GM23338 (cell line): Measurements from ENCODE around the gene SUSD2. TPM values are rescaled to one million over a fixed set of nuclear protein-coding genes. Genes with fewer than 3 reads are reported as not detected.

Experiments used
- ATAC-seq: fragments of 200-7000 bp; cut with Tn5 transposase; 3 replicates; pipeline ENCODE4 v1.9.1; 2020
- DNase-seq: peaks from one replicate; pipeline ENCODE4 v3.0.0-alpha.2; 2015; ENCODE audit warnings: low spot score
- H2AFZ ChIP-seq: fragments of 200-600 bp; sonication (generic); 2 replicates; pipeline ENCODE4 v1.8.0; 2016; ENCODE audit warnings: antibody characterized with exemption, mild to moderate bottlenecking, moderate library complexity
- H3F3A ChIP-seq: fragments of 200-600 bp; sonication (generic); replicated peaks from 2 replicates; pipeline ENCODE4 v1.8.0; 2017; ENCODE audit warnings: antibody characterized with exemption, mixed run types, low read depth
- H3K27ac ChIP-seq: fragments of 200-600 bp; sonication (generic); 2 replicates; pipeline ENCODE4 v1.6.1; 2016; ENCODE audit warnings: low read depth
- H3K27me3 ChIP-seq: fragments of 200-600 bp; sonication (generic); 2 replicates; pipeline ENCODE4 v1.8.0; 2016; ENCODE audit warnings: mild to moderate bottlenecking, mixed run types, moderate library complexity; ENCODE audit not compliant: insufficient read depth
- H3K36me3 ChIP-seq: fragments of 200-600 bp; sonication (generic); 2 replicates; pipeline ENCODE4 v1.8.0; 2016; ENCODE audit warnings: mild to moderate bottlenecking; ENCODE audit not compliant: insufficient read depth
- H3K4me1 ChIP-seq: fragments of 200-600 bp; sonication (generic); 2 replicates; pipeline ENCODE4 v1.8.0; 2016; ENCODE audit warnings: mild to moderate bottlenecking, moderate library complexity; ENCODE audit not compliant: insufficient read depth
- H3K4me2 ChIP-seq: fragments of 200-600 bp; sonication (generic); 2 replicates; pipeline ENCODE4 v1.7.1; 2017; ENCODE audit warnings: mixed run types
- H3K4me3 ChIP-seq: fragments of 200-600 bp; sonication (generic); 2 replicates; pipeline ENCODE4 v1.6.1; 2016; ENCODE audit warnings: mixed run types
- H3K79me2 ChIP-seq: fragments of 200-600 bp; sonication (generic); replicated peaks from 2 replicates; pipeline ENCODE4 v1.8.0; 2017; ENCODE audit warnings: mild to moderate bottlenecking; ENCODE audit not compliant: insufficient read depth
- H3K9me2 ChIP-seq: fragments of 200-600 bp; sonication (generic); 2 replicates; pipeline ENCODE4 v1.8.0; 2017; ENCODE audit not compliant: insufficient read depth
- H4K20me1 ChIP-seq: fragments of 200-600 bp; sonication (generic); replicated peaks from 2 replicates; pipeline ENCODE4 v1.8.0; 2017; ENCODE audit warnings: mild to moderate bottlenecking; ENCODE audit not compliant: insufficient read depth
- H3K27ac Mint-ChIP-seq: 2 replicates; pipeline ENCODE4 v1.8.0; 2020; ENCODE audit warnings: inconsistent platforms, mild to moderate bottlenecking, moderate library complexity, mixed read lengths
- H3K27me3 Mint-ChIP-seq: 3 replicates; pipeline ENCODE4 v1.8.0; 2022; ENCODE audit warnings: low read depth, mild to moderate bottlenecking, moderate library complexity, mixed read lengths, inconsistent platforms; ENCODE audit not compliant: insufficient read depth, poor library complexity
- H3K36me3 Mint-ChIP-seq: 3 replicates; pipeline ENCODE4 v1.8.0; 2021; ENCODE audit warnings: low read depth, mild to moderate bottlenecking, inconsistent platforms, moderate library complexity, mixed read lengths
- H3K4me1 Mint-ChIP-seq: 3 replicates; pipeline ENCODE4 v1.8.0; 2020; ENCODE audit warnings: mild to moderate bottlenecking, inconsistent platforms, mixed read lengths
- H3K4me3 Mint-ChIP-seq: 3 replicates; pipeline ENCODE4 v1.8.0; 2021; ENCODE audit warnings: moderate library complexity, mild to moderate bottlenecking, inconsistent platforms, mixed read lengths
- H3K9me3 Mint-ChIP-seq: 3 replicates; pipeline ENCODE4 v1.8.0; 2020; ENCODE audit warnings: moderate library complexity, mild to moderate bottlenecking, inconsistent platforms, mixed read lengths
- CREB1 ChIP-seq: fragments of 250-450 bp; sonication (Bioruptor Pico); IDR thresholded peaks from 2 replicates; pipeline ENCODE4 v1.5.0; 2020; ENCODE audit warnings: low read depth, mild to moderate bottlenecking, moderate library complexity
- CTCF ChIP-seq, 2 experiments: fragments of 200-600 bp in 1 of 2; sonication (generic) in 1 of 2; conservative IDR thresholded peaks; 2 replicates each; pipeline versions ENCODE4 v1.5.1 to v1.6.1; 2016 to 2017; ENCODE audit warnings: antibody characterized with exemption in 2 of 2, low read depth in 2 of 2, mild to moderate bottlenecking in 2 of 2, moderate library complexity in 1 of 2
- ETS1 ChIP-seq: IDR thresholded peaks from 2 replicates; pipeline ENCODE4 v1.6.1; 2016; ENCODE audit warnings: antibody characterized with exemption
- EZH2 ChIP-seq: fragments of 200-600 bp; sonication (generic); IDR thresholded peaks from one replicate; pipeline ENCODE4 v1.8.0; 2017; ENCODE audit warnings: antibody characterized with exemption, mild to moderate bottlenecking, low read depth; ENCODE audit not compliant: unreplicated experiment
- EZH2phosphoT487 ChIP-seq: fragments of 200-600 bp; sonication (generic); IDR thresholded peaks from one replicate; pipeline ENCODE4 v1.8.1; 2018; ENCODE audit warnings: antibody characterized with exemption; ENCODE audit not compliant: unreplicated experiment
- JUNB ChIP-seq: IDR thresholded peaks from one replicate; pipeline ENCODE4 v1.6.1; 2016; ENCODE audit warnings: antibody characterized with exemption; ENCODE audit not compliant: unreplicated experiment
- NANOG ChIP-seq: IDR thresholded peaks from 2 replicates; pipeline ENCODE4 v1.6.1; 2016; ENCODE audit warnings: antibody characterized with exemption, borderline replicate concordance
- POLR2AphosphoS5 ChIP-seq: IDR thresholded peaks from 2 replicates; pipeline ENCODE4 v1.6.1; 2016; ENCODE audit warnings: antibody characterized with exemption, low read depth
- STAT1 ChIP-seq: IDR thresholded peaks from one replicate; pipeline ENCODE4 v1.6.1; 2016; ENCODE audit warnings: antibody characterized with exemption; ENCODE audit not compliant: unreplicated experiment
- ZNF114 ChIP-seq: fragments of 250-450 bp; sonication (Bioruptor Pico); IDR thresholded peaks from 2 replicates; pipeline ENCODE4 v1.5.0; 2020; ENCODE audit warnings: mild to moderate bottlenecking, moderate library complexity
- ZNF331 ChIP-seq: fragments of 250-450 bp; sonication (Bioruptor Pico); IDR thresholded peaks from 2 replicates; pipeline ENCODE4 v1.5.0; 2020; ENCODE audit warnings: low read depth, mild to moderate bottlenecking, moderate library complexity
- ZNF462 ChIP-seq: fragments of 250-450 bp; sonication (Bioruptor Pico); IDR thresholded peaks from 2 replicates; pipeline ENCODE4 v1.5.0; 2020; ENCODE audit warnings: mild to moderate bottlenecking, moderate library complexity
- polyA plus RNA-seq: library from polyadenylated mRNA; unstranded; fragments of >200 nt; fragmentation: Nextera tagmentation; extraction: Ambion mirVana; gene quantifications from 2 replicates; pipeline ENCODE4 v1.2.1, GENCODE V29; 2016
- total RNA-seq: library from RNA; depleted of rRNA; stranded (reverse); fragments of >200 nt; shearing (Covaris generic); gene quantifications from 2 replicates; pipeline ENCODE4 v1.2.3, GENCODE V29; 2014
- TF ChIP-seq, protein P1 (sequence below): IDR thresholded peaks from one replicate; pipeline ENCODE4 v1.6.1; 2018; ENCODE audit warnings: antibody characterized with exemption; ENCODE audit not compliant: unreplicated experiment

Gene SUSD2
- total and polyA plus RNA-seq, 2 experiments from 2014 or later, result 0.74 to 2.1 TPM

DNA sequence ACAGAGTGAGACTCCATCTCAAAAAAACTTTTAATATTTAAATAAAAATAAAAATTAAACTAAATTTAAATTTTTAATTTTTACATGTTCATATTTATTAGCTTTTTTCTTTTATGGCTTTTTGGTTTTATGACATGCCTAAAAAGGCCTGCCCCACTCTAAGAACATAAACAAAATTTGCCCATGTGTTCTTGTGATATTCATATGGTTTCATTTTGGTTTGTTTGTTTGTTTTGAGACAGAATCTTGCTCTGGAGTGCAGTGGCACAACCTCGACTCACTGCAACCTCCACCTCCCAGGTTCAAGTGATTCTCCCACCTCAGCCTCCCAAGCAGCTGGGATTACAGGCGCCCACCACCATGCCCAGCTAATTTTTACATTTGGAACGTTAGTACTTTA, 27.7 kb downstream of the SUSD2 start:
- no peak overlapping the region for H3K27ac Mint-ChIP-seq
- peaks cover 18% of the 10 kb centered on the region for H3K9me3 Mint-ChIP-seq
- no peaks in the 10 kb centered on the region; the same call in 1 of the 2 replicates for H3K36me3 ChIP-seq
- H4K20me1 ChIP-seq, result no peaks in the 10 kb centered on the region
- H3K4me3 ChIP-seq, result no peak overlapping the region
- peaks cover 20% of the 10 kb centered on the region for H3K4me1 Mint-ChIP-seq
- no peak for DNase-seq
- H3K36me3 Mint-ChIP-seq, result peaks cover 14% of the 10 kb centered on the region
- H3K27ac ChIP-seq, result no peak overlapping the region
- H3K27me3 ChIP-seq, result no peaks in the 10 kb centered on the region
- no peak overlapping the region for H3K4me3 Mint-ChIP-seq
- no peaks in the 10 kb centered on the region for H3K79me2 ChIP-seq
- no peak for TF ChIP-seq ZNF114 (CRISPR knock-in tag)
- TF ChIP-seq EZH2phosphoT487, result no peak
- no peak for TF ChIP-seq JUNB
- no peak for TF ChIP-seq EZH2
- no peak for TF ChIP-seq ZNF462 (CRISPR knock-in tag)
- no peak for TF ChIP-seq ETS1
- TF ChIP-seq CTCF (conservative IDR thresholded peaks at IDR 0.05; ENCODE audit: low read depth in 2 of 2), result no peak
- no peak for TF ChIP-seq ZNF331
- no peak for TF ChIP-seq STAT1
- TF ChIP-seq POLR2AphosphoS5, result no peak
- TF ChIP-seq CREB1 (CRISPR knock-in tag), result no peak
- TF ChIP-seq, protein P1, sequence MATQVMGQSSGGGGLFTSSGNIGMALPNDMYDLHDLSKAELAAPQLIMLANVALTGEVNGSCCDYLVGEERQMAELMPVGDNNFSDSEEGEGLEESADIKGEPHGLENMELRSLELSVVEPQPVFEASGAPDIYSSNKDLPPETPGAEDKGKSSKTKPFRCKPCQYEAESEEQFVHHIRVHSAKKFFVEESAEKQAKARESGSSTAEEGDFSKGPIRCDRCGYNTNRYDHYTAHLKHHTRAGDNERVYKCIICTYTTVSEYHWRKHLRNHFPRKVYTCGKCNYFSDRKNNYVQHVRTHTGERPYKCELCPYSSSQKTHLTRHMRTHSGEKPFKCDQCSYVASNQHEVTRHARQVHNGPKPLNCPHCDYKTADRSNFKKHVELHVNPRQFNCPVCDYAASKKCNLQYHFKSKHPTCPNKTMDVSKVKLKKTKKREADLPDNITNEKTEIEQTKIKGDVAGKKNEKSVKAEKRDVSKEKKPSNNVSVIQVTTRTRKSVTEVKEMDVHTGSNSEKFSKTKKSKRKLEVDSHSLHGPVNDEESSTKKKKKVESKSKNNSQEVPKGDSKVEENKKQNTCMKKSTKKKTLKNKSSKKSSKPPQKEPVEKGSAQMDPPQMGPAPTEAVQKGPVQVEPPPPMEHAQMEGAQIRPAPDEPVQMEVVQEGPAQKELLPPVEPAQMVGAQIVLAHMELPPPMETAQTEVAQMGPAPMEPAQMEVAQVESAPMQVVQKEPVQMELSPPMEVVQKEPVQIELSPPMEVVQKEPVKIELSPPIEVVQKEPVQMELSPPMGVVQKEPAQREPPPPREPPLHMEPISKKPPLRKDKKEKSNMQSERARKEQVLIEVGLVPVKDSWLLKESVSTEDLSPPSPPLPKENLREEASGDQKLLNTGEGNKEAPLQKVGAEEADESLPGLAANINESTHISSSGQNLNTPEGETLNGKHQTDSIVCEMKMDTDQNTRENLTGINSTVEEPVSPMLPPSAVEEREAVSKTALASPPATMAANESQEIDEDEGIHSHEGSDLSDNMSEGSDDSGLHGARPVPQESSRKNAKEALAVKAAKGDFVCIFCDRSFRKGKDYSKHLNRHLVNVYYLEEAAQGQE, result no peak
- no peak for TF ChIP-seq NANOG
- H3K9me2 ChIP-seq, result no peaks in the 10 kb centered on the region
- 0 out of 2 replicates have a peak overlapping the region, but pooled peaks have one; percentile 32 for H2AFZ ChIP-seq
- H3K4me1 ChIP-seq, result peaks cover 5% of the 10 kb centered on the region; the same call in 1 of the 2 replicates
- H3K4me2 ChIP-seq, result no peak overlapping the region
- peaks cover 2% of the 10 kb centered on the region for H3K27me3 Mint-ChIP-seq
- no peak for ATAC-seq
- H3F3A ChIP-seq, result no peaks in the 10 kb centered on the region
